Superior temporal gyrus (tissue), 1 donor: ENCODE data around the gene C1QL3.

Source experiments
- DNase-seq: peaks from one replicate; pipeline ENCODE4 v3.0.0-alpha.2; 2016; ENCODE audit errors: extremely low spot score

The C1QL3 gene

DNA sequence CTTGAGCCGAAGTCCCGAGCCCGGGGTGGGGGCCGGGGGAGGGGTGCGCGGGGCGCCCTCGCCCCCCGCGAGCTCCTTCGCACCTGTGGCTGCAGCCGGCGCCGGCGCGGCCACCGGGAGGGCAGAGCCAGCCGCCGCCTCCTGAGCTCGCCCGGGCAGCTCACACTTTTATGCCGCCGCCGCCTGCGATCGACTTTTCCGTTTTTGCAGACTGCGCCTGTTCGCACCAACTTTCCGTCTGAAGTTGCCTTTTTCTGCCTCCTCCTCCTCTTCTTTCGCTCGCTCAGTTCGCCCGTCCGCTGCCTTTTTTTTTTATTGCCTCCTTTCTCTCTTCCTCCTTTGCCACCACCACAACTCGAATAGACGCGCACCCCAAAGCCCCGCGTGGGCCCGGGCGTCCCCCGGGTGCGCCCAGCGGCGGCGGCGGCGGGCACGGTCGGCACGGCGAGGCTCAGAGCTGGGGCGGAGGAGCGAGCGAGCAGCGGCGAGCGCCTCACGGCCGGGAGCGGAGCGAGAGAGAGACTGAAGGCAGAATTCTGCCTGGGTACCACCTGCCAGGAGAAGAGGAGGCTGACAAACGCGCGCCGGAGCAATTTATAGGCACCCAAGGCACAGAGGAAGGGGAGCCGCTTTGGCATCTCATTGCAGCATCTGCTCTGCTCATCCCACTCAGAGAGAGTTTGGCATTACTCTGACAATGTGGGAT is at the start of gene C1QL3:
TSS of gene C1QL3 (minus strand) at position 569 of the 706 bp plus-strand sequence. CDS start 814 bp downstream, outside the sequence.
- DNase-seq, result no peak

DNA sequence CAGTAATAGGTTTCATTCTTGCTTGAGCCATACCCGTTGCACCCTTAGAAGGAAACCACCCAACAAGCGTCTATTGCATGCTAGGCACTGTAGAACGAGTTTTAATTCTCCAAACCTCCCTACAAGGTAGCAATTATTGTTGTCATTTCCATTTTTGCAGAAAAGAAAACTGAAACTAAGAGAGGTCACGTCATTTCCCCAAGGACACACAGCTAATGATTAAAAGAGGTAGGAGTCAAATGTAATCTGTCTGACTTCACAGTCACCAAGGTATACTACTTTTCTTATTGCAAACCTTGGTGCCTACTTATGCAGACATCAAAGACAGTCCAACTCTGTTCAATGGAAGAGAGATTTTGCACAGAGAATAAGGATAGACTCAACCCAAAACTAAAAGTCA is 49.1 kb upstream of the C1QL3 start:
- no peak for DNase-seq

DNA sequence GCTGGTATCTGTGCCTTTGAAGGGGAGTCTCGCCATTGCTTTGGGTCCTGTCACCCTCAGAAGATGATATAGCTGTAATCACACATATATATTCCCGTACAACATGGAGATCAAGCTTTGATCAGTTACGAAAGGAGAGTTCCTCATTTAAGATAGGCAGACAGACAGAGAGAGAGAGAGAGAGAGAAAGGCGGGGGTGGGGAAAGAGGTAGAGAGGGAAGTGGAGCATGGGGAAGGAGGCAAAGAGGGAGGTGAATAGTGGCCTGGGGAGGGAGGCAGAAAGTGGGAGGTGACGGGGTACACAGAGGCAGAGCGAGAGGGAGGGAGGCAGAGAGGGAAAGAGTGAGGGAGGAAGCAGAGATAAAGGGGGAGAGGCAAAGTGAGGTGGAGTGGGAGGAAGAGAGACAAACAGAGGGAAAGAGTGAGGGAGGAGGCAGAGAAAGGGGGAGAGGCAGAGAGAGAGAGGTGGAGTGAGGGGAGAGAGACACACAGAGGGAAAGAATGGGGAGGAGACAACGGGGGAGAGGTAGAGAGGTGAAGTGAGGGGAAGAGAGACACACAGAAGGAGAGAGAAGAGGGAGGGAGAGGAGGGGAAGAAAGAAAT is 44.6 kb upstream of the C1QL3 start:
- no peak for DNase-seq

DNA sequence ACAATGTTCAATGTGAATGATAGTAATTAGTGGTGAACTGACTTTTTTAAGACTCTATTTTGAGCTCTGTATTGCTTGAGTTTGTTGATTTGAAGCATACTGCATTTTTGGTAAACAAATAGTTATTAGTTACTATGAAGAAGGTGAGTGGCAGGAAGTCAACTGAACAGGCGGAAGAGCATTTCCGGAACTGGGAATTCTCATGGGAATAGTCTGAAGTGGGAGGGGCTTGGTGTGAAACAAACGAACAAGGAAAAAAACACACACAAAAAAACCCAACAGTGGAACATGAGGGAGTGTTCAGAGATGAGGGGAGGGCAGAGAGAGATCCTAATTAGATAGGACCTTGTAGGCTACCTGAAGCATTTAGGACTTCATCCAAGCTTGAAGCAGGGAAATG is 43.9 kb upstream of the C1QL3 start:
- no peak for DNase-seq

DNA sequence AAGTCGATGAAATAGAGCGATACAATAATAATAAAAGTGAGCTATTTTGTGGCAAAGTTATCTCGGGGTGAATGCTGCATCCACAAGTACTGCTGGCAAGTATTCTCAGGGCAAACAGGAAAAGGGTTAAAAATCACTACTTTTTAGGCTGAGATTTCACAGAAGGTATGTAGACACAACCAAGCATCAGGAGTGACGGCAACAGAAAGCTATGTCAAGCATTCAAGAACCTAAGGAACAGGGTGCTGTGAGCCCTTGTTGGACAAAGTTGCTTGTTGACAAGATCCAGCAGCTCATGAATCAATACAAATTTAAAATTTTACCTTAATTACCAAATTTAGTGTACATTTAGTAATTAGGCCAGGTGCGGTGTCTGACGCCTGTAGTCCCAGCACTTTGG is 41.2 kb upstream of the C1QL3 start:
- DNase-seq, result no peak

DNA sequence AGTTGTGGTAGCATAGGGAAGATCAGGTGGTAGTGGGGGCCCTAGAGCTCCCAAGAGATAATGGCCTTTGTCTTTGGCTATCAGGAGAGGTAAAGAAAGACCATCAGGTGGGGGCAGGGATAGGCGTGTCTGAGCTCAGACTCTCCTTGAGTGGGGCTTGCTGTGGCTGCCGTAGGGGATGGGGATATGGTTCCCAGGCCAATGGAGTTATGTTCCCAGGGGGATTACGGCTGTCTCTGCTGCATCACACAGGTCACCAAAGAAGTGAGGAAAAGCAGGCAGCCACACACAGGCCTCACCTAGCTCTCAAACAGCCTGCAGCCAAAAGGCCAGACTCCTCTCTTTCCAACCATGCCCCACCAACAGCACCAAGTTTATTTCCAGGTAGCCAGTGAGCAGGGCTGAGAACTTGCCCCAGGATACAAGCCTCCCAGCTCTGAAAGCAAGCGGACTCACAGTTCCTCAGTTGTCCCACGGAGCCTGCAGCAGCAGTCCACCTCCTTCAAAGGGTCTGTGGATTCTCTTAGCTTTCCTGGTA is 37.6 kb upstream of the C1QL3 start:
- DNase-seq, result no peak

DNA sequence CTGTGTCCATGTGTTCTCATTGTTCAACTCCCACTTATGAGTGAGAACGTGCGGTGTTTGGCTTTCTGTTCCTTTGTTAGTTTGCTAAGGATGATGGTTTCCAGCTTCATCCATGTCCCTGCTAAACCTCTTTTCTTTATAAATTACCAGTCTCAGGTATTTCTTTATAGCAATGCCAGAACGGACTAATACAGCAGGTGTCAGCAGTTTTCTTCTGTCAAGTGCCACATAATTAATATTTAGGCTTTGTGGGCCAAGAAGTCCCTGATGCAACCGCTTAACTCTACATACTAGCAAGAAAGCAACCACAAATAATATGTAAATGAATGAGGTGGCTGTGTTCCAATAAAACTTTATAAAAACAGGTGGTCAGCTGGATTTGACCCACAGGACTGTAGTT is 26.3 kb upstream of the C1QL3 start:
- DNase-seq, result no peak

DNA sequence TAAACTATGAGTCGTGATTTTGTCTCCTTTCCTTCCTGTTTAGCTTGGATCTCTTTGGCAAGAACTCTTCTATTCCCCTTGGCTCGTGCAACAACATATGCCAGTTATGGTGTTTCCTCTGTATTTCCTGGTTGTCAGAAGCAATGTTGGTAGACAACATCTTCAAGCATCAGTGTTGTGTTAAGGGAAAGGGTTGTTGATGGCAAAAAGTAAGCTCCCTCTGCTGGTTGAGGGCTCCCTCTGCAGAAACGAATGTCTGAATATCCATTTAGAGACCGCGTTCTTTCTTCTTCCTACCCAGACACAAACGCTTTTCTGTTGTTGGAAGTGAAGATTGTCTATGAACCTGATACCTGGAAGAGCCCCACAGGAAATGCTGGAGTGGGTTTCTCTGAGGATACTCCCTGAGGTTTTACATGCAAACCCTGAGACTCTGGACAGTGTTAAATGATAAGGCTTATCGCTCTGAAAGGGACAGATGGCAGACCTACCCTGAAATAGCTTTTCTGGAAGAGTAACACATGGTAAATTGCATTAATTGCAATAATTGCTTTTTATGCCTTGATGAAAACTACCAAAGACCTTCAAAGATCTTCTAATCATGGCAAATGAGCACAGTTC is 23.5 kb upstream of the C1QL3 start:
- DNase-seq, result peak; percentile 47

DNA sequence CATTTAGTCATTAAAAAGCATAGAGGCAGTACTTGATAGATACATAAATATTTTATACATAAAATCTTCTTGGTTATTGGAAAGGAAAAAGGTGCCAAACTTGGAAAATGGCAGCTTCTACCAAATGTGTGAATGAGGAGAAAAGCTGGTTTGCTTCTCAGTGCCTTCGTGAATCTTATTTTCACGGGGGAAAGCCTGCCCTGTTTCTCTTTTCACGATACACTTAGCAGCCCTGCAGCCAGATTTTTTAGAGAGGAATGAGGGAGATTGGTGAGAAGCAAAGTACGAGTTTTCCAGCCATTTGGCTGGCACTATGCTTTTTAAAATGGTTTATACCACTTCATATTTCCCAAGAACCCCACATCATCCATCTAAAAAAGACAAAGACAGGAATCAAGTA is 22.9 kb upstream of the C1QL3 start:
- no peak for DNase-seq

DNA sequence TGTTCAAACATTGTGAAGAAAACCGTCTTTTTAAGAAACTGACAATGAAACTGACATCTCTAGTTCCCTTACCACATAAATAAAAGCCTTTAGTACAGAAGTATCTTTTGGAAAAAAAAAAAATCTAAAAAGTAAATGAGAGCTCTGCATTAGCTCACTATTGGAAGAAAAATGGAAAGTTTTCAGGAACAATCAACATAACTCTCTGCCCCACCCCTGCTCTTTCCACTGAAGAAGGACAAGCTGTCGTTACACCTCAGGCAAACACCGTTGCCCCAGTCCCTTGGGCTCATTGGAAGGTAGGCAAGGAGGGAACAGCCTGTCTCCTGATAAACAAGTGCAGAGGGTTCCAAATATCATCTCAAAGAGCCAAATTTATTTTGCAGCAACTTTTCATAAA is 22.4 kb upstream of the C1QL3 start:
- DNase-seq, result no peak

DNA sequence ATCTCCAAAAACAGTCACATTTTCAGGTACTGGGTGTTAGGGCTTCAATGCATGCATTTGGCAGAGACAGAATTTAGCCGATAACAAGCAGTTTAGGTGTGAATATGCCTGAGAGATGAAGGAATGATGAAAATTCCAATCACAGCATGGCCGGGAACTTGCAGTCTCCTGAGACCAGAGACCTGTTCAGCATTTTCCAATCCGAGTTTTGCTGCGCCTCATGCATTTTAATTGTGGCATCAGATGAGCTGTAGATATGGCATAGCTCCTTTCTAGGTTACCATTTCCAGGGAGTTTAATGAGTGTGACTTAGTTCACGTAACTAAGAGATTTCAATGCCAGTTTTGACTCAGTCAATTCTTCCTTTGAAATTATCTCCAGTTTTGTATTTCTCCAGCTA is 14.5 kb upstream of the C1QL3 start:
- DNase-seq, result no peak

DNA sequence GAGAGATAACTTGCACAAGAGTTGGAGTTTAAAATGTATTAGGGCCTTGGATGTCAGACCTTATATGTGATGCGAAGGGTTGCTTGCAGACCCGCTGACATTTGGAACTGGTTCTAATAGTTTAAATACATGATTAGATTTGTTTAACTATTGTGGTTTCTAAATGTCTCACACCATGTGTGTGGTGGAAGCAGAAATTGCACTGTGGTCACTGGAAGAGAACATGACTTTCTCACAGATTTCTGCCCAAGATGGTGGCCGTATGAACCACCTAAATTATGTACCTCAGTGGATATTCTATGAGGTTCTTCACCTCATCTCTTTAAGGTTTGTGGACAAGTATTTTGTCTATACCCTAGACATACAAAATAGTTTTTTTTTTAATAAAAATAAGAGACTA is 8.2 kb upstream of the C1QL3 start:
- no peak for DNase-seq

DNA sequence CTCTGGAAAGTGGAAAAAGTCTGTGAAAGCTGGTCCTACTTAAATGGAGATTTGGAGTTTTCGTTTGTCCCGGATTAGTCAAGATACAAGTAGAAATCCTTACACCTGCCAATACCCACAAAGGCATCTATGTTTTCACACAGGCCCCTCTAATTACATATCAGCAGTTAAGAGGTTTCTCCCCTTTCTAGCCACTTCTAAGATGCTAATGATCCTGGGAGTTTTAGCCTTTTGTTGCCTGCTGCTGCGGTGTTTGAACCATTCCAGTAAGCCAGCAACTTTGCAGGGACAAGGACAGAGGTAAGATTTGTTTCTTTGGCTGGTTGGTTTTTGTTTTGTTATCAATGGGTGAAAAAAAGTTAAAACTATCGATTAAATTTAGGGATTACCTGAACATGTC is 5.8 kb upstream of the C1QL3 start:
- DNase-seq, result no peak

DNA sequence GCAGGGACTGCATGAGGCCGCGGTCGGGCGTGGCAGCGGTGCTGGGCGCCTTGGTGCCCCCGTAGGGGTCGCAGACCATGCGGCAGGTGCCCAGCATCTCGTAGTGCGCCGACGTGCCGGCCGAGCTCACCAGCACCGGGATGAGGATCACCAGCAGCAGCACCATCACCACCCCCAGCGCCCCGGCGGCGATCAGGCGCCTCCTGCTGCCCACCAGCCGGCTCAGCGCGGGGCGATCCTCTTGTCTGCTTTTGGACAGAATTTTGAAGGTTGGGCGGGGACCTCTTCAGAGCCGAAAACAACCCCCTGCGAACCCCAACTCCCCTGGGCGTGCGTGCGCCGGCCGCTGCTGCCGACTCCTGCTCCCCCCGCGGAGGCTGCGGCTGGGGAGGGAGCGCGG is 779 bp downstream of the C1QL3 start:
- no peak for DNase-seq

DNA sequence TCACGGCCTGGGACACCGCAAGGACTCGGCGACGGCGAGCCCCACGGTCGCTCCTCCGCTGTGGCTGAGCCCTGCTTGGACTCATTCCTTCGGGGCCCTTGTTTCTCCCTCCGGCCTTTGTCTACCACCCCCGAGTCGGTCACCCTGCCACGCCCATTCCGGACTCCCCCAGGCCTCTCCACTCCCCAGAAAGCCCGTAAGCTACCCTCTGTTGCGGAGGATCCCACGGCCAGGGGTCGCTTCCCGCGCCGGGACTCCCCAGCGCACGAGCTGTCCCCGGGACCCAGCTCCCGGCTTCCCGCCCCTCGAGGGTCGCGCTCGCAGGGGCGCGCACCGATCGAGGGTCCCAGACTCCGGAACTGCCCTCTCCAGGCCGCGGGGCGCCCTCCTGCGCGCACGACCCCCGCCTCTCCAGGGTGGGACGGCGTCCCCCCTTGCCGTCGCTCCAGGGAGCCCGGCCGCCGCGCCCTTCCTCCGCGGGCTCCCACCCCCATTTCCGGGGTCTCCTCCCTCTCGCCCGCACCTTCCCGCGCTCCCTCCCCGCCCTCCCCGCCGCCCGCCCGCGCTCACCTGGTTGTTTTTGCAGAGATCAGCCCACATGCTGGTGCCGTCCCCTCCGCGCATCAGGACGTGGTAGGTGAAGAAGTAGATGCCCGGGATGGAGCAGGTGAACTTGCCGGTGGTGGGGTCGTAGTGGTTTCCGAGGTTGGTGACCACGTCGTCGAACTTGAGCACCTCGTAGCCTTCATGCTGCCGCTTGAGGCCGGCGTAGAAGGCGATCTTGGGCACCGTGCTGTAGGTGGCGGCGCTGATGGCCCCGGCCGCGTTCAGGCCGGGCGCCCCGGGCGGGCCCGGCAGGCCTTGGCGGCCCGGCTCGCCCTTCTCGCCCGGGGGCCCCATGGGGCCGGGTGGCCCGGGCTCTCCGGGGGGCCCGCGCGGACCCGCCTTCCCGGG is 1.5 kb downstream of the C1QL3 start:
- no peak for DNase-seq

DNA sequence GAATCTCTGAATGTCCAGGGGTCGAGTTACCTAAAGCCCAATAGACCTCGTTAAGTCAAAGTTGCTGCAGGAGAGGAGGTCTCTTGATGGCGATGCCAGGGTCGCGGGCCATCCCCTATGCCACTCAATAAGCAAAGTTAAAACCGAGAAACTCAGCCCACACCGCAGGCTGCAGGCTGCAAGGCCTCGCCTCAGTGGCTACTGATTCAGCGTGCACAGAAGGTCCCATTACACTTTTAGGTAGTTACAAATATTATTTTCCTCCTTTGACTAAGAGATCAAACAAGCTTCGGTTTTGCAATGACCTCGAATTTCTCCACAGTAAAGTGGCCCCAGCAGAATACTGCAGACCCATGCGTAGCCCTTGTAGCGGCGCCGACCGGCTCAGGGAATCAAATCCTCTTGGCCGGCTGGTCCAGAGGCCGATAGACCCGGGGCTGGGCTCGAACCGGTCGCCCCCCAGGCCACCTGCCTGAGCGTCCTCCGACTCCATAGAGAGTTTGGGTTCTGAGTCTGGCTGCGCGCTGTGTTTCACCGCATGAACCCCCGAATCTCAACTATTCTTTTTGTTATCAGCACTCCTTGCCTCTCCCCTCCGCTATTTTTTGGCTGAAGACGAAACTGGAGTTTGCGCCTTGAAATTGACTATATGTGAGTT is 2.3 kb downstream of the C1QL3 start:
- no peak for DNase-seq

DNA sequence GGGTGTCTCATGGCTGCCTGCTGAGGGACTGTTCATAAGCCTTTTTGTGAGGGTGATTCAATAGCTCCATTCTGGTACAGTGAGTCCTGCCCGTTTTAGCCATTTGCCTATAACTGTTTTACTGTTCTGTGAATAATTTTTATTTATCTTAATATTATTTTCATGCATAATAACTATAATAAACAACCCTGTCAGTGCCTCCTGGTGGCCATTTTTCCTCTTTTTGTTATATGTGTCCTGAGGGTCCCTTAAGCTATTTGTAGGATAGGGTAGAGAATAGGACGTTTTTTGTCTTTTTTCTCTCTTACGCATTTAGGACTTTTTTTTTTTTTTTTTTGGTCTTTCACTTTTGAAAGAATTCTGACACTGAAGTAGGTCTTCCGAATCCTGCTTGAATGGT is 2.9 kb downstream of the C1QL3 start:
- peak; percentile 48 for DNase-seq

DNA sequence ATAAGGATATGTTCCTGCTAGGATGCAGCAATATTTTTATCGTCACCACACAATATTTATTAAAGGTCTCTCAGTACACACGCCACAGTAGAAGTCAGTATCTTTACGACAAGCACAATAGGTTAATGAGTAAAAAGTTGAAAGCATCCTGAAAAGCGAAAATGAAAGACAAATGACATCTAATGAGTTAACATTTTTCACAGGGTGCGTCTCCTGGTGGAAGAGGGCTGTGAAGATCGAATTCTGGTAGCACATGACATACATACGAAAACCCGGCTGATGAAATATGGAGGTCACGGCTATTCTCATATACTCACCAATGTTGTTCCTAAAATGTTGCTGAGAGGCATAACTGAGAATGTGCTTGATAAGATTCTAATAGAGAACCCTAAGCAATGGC is 10.8 kb downstream of the C1QL3 start:
- no peak for DNase-seq

DNA sequence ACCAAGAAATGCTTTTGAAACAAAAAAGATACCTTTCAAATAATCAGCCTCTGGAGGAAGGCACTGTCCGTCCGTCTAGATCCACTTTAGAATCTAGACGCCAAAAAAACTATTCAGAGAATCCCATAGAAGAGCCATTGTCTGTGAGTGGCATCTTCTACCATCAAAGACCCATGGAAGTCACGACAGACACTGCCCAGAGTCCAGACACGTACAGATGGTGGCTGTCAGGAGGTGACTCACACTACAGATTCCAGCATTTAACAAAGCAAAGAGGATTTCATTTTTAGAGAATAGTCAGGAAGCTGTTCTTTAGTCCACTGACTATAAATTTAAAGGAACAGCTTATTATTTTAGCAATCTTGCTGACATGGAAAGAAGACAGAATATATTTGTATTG is 11.7 kb downstream of the C1QL3 start:
- no peak for DNase-seq

DNA sequence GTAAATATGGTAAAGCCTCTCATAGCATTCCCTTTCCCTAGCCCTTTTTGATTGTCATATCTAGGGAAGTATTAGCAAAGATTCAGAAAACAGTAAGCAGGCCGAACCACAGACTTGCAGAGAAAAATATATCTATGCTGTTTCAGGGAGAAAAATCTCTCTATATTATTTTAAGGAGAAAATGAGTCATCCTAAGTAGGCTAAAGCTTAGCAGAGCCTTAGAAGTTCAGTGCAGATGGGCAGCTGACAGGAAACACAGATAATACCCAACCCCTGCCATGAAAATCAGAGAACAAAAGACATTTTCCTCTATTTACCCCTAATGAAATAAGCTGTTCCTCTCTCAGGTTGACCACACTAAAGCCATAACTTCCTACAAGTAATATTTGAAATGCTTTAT is 16.5 kb downstream of the C1QL3 start:
- no peak for DNase-seq

DNA sequence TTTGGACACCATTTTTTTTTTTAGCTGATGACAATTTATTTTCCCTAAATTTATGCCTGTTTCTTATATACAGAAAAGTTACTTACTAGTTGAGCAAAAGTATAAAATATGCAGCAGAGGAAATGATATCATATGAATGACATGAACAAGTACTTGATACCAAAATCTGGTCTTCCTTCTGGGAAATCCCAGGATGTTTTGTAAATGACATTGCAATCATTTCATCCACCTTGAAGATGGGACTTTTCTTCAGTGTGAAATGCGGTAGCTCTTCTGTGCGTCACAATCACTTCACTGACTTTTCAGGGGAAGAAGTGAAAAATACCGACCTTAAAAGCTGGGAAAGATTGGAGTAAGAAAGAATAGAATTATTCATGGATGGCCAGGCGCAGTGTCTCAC is 23.8 kb downstream of the C1QL3 start:
- no peak for DNase-seq
